ENCODE results near the gene LACTBL1.

DNA sequence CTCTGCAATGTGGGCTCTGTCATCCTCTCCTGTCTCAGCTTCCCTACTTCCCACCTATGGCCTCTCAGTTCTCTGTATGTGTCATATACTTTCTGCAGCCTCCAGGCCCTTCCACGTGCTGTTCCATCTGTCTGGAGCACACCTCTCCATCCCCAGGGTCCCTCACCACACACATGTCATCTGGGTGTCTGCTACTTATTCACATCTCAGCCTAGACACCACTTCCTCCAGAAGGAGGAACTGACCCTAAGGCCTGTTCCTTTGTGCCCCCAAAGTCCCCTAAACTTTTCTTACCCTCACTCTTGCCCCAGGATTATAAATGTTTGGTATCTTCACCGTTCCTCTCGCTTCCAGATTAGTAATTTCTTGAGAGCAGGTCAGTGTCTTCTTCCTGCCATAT, 10.1 kb downstream of the LACTBL1 start:
- no peak for TF ChIP-seq POLR2A (IDR thresholded peaks at IDR 0.05)
- TF ChIP-seq CTCF (IDR thresholded peaks at IDR 0.05) = no peak
- no peak for TF ChIP-seq EP300 (IDR thresholded peaks at IDR 0.05)

Measured in ovary (tissue), 3 donors.